ENCODE results near the gene SPON2. TPM values are rescaled to one million over a fixed set of nuclear protein-coding genes. Genes with fewer than 3 reads are reported as not detected.

The SPON2 gene
- total and polyA plus RNA-seq, 2 of the 4 experiments (the other 2 are of a cell fraction) = 21.1 to 177 TPM

DNA sequence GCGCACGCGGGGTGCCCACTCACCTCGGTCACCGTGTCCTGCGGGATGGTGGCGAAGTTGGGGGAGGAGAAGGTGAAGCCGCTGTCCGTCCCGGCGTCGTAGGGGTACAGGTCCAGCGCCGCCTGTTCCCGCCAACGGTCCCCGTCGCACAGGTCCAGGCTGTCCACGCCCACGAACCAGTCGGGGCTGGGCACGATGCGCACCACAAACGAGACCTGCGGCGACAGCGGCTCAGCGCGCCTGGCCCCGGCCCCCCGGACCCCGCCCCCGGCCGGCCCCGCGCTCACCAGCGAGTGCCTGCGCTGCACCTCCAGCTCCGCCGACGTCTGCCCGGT is 1.4 kb downstream of the SPON2 start:
- H3K27ac ChIP-seq (ENCODE audit: insufficient read depth, low read length) = no peak overlapping the region
- H2BK5ac ChIP-seq (ENCODE audit: low read depth, low read length, poor library complexity, severe bottlenecking) = no peak overlapping the region
- POLR2A ChIA-PET (ENCODE audit: unreplicated experiment) = no interaction called here
- in situ Hi-C loops (cut with MboI; ENCODE audit: low sequenced_read_pairs) (loop anchor here (25.0 kb wide), 1 partner anchor 466 kb away; no protein-coding TSS in a partner anchor), dilution Hi-C loops (cut with HindIII; ENCODE audit: low sequenced_read_pairs, unreplicated experiment) (no loop called here), intact Hi-C loops (cut with micrococcal nuclease) (no loop called here)
- H3K4ac ChIP-seq (ENCODE audit: low read depth, low read length) = no peak overlapping the region
- no peak for TF ChIP-seq MAZ (IDR thresholded peaks at IDR 0.05; ENCODE audit: borderline replicate concordance, low read depth, low read length)
- no peak for TF ChIP-seq MAFK (IDR thresholded peaks at IDR 0.05; ENCODE audit: low read depth, low read length)
- no peak for TF ChIP-seq RFX5 (IDR thresholded peaks at IDR 0.05; ENCODE audit: low read depth, low read length)
- TF ChIP-seq, protein P1, sequence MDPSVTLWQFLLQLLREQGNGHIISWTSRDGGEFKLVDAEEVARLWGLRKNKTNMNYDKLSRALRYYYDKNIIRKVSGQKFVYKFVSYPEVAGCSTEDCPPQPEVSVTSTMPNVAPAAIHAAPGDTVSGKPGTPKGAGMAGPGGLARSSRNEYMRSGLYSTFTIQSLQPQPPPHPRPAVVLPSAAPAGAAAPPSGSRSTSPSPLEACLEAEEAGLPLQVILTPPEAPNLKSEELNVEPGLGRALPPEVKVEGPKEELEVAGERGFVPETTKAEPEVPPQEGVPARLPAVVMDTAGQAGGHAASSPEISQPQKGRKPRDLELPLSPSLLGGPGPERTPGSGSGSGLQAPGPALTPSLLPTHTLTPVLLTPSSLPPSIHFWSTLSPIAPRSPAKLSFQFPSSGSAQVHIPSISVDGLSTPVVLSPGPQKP (IDR thresholded peaks at IDR 0.05; ENCODE audit: borderline replicate concordance, low read depth, low read length) = no peak
- no peak for TF ChIP-seq BHLHE40 (IDR thresholded peaks at IDR 0.05; ENCODE audit: low read depth, low read length)
- TF ChIP-seq RAD21 (IDR thresholded peaks at IDR 0.05; ENCODE audit: low read length) = no peak
- TF ChIP-seq, protein P2, sequence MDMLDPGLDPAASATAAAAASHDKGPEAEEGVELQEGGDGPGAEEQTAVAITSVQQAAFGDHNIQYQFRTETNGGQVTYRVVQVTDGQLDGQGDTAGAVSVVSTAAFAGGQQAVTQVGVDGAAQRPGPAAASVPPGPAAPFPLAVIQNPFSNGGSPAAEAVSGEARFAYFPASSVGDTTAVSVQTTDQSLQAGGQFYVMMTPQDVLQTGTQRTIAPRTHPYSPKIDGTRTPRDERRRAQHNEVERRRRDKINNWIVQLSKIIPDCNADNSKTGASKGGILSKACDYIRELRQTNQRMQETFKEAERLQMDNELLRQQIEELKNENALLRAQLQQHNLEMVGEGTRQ (IDR thresholded peaks at IDR 0.05; ENCODE audit: low read depth, low read length) = no peak
- TF ChIP-seq RCOR1 (IDR thresholded peaks at IDR 0.05; ENCODE audit: insufficient replicate concordance, low read length) = no peak
- no peak for TF ChIP-seq FOS (IDR thresholded peaks at IDR 0.05; ENCODE audit: low read depth, low read length)
- TF ChIP-seq POLR2A (IDR thresholded peaks at IDR 0.05; ENCODE audit: low read depth, low read length) = no peak
- TF ChIP-seq NFE2L2 (IDR thresholded peaks at IDR 0.05; ENCODE audit: low read depth, low read length) = no peak
- TF ChIP-seq MXI1 (IDR thresholded peaks at IDR 0.05; ENCODE audit: borderline replicate concordance, low read depth, low read length) = no peak
- no peak for TF ChIP-seq CHD1 (IDR thresholded peaks at IDR 0.05; ENCODE audit: low read depth, low read length)
- TF ChIP-seq, protein P3, sequence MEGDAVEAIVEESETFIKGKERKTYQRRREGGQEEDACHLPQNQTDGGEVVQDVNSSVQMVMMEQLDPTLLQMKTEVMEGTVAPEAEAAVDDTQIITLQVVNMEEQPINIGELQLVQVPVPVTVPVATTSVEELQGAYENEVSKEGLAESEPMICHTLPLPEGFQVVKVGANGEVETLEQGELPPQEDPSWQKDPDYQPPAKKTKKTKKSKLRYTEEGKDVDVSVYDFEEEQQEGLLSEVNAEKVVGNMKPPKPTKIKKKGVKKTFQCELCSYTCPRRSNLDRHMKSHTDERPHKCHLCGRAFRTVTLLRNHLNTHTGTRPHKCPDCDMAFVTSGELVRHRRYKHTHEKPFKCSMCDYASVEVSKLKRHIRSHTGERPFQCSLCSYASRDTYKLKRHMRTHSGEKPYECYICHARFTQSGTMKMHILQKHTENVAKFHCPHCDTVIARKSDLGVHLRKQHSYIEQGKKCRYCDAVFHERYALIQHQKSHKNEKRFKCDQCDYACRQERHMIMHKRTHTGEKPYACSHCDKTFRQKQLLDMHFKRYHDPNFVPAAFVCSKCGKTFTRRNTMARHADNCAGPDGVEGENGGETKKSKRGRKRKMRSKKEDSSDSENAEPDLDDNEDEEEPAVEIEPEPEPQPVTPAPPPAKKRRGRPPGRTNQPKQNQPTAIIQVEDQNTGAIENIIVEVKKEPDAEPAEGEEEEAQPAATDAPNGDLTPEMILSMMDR (conservative IDR thresholded peaks at IDR 0.05; ENCODE audit: low read depth, low read length) = no peak
- TSS peak; percentile 63 for BruUV-seq (replicated peaks)
- H3K79me1 ChIP-seq (ENCODE audit: low read depth in 1 of 2, low read length in 2 of 2) = peaks cover 0 to 5% of the 10 kb centered on the region in 2 experiments; a peak in 1 of 4 replicates
- no peak overlapping the region for H3K9ac ChIP-seq (ENCODE audit: low read depth, low read length)
- no peak overlapping the region for H2BK15ac ChIP-seq (ENCODE audit: low read depth, low read length)
- H2AFZ ChIP-seq (replicated peaks; ENCODE audit: low read length, poor library complexity) = no peak overlapping the region
- no peak overlapping the region for H3K23ac ChIP-seq (ENCODE audit: low read depth, low read length)
- no peak overlapping the region for H3K14ac ChIP-seq (replicated peaks; ENCODE audit: low read depth, low read length)
- H2AK5ac ChIP-seq (ENCODE audit: low read depth, low read length) = peak overlapping the region; percentile 26; the same call in 1 of the 2 replicates
- no peak overlapping the region for H2BK120ac ChIP-seq (ENCODE audit: low read depth, low read length)
- 44% methylated on average over 26 of the region's 42 CpGs; no CpG with 5 or more reads in 1 of the 2 experiments for WGBS, 2 experiments (ENCODE audit: extremely low coverage in 2 of 2, insufficient read length in 1 of 2)
- H3K18ac ChIP-seq (ENCODE audit: low read depth, low read length) = no peak overlapping the region
- H4K20me1 ChIP-seq (ENCODE audit: insufficient read depth, low read length) = no peaks in the 10 kb centered on the region
- H3K36me3 ChIP-seq (ENCODE audit: control insufficient read depth, insufficient read depth, low read length) = peaks cover 22% of the 10 kb centered on the region; the same call in 1 of the 2 replicates
- H3K4me1 ChIP-seq (ENCODE audit: control insufficient read depth, insufficient read depth, low read length) = peaks cover 18% of the 10 kb centered on the region
- no peaks in the 10 kb centered on the region for H3K27me3 ChIP-seq (ENCODE audit: control insufficient read depth, insufficient read depth, low read length)
- no peak for ATAC-seq (ENCODE audit: low read depth)
- peaks cover 3% of the 10 kb centered on the region; the same call in 1 of the 2 replicates for H3K9me1 ChIP-seq (ENCODE audit: insufficient read depth, low read length)
- no peak overlapping the region for H2AK9ac ChIP-seq (replicated peaks; ENCODE audit: low read depth, low read length, poor library complexity)
- no peaks in the 10 kb centered on the region for H3K9me3 ChIP-seq (ENCODE audit: control insufficient read depth, insufficient read depth, low read length)
- no peak overlapping the region for H3K56ac ChIP-seq (ENCODE audit: extremely low read depth, insufficient read depth, low read length)
- H4K5ac ChIP-seq (ENCODE audit: low read depth, low read length) = no peak overlapping the region
- H4K91ac ChIP-seq (ENCODE audit: insufficient read depth, low read depth, low read length) = no peak overlapping the region
- peak overlapping the region; percentile 29; the same call in 1 of the 2 replicates for H3K4me3 ChIP-seq (ENCODE audit: insufficient read depth, low read depth, low read length)
- no peak for DNase-seq
- H3K4me2 ChIP-seq (ENCODE audit: low read depth, low read length) = no peak overlapping the region
- H2BK20ac ChIP-seq (ENCODE audit: low read depth, low read length) = no peak overlapping the region
- no peak overlapping the region for H4K8ac ChIP-seq (ENCODE audit: low read depth in 2 of 2, low read length in 2 of 2)
- CTCF ChIA-PET = no interaction called here

Data from IMR-90 (cell line).